HUES64 (cell line): Measurements from ENCODE around the gene GFER. TPM values are rescaled to one million over a fixed set of nuclear protein-coding genes. Genes with fewer than 3 reads are reported as not detected.
"Not testable (repeated sequence)": the region's sequence is repeated elsewhere in the genome, so short reads cannot be mapped to it uniquely, and the experiment has no call there.

Source experiments
- H3K27ac ChIP-seq: 2 replicates; pipeline ENCODE4 v1.7.0; 2013; ENCODE audit warnings: low read depth, low read length, inconsistent platforms
- H3K27me3 ChIP-seq: 2 replicates; pipeline ENCODE4 v1.6.1; 2013; ENCODE audit warnings: mild to moderate bottlenecking, low read length; ENCODE audit not compliant: insufficient read depth
- H3K36me3 ChIP-seq: 2 replicates; pipeline ENCODE4 v1.6.1; 2013; ENCODE audit warnings: mild to moderate bottlenecking, low read length; ENCODE audit not compliant: insufficient read depth
- H3K4me1 ChIP-seq: 2 replicates; pipeline ENCODE4 v1.6.1; 2013; ENCODE audit warnings: mild to moderate bottlenecking, low read length, moderate library complexity; ENCODE audit not compliant: insufficient read depth
- H3K4me3 ChIP-seq: 2 replicates; pipeline ENCODE4 v1.5.1; 2013; ENCODE audit warnings: mild to moderate bottlenecking, low read length, moderate library complexity
- H3K9ac ChIP-seq: 2 replicates; pipeline ENCODE4 v1.6.1; 2013; ENCODE audit warnings: mild to moderate bottlenecking, low read depth, low read length
- H3K9me3 ChIP-seq: 2 replicates; pipeline ENCODE4 v1.6.1; 2013; ENCODE audit warnings: low read depth, low read length; ENCODE audit not compliant: insufficient read depth
- WGBS: fragments of 150-250, 120-280 bp; methylation state at CpG from one replicate; pipeline ENCODE4 v1.1.7; 2013; ENCODE audit warnings: missing lambda C conversion rate; 5-methylcytosine and 5-hydroxymethylcytosine counted together
- polyA plus RNA-seq, 2 experiments: library from polyadenylated mRNA; stranded (reverse); fragments of 50-300 nt; gene quantifications; one replicate each; pipeline ENCODE4 v1.2.3, GENCODE V29; 2013

Gene GFER
- 28.7 TPM for polyA plus RNA-seq (2013, experiment 1 of 2)
- polyA plus RNA-seq (2013, experiment 2 of 2): 23.8 TPM

- Histone ChIP-seq H3K27ac (peak within 1 kb of the TSS; percentile 81), H3K27me3 (peaks cover 53% of the 10 kb centered on the region), H3K36me3 (peaks cover 13% of the 10 kb centered on the region), H3K4me1 (peaks cover 5% of the 10 kb centered on the region), H3K4me3 (peak within 1 kb of the TSS; percentile 74), H3K9me3 (no peaks in the 10 kb centered on the region), H3K9ac (peak within 1 kb of the TSS; percentile 92)
- under 1% methylated on average over 109 of the region's 109 CpGs for WGBS
Measured at GRCh38 chr16:1983544-1984346, at the start of gene GFER. GFER (plus strand) TSS chr16:1984193; CDS start chr16:1984219, 26 bp downstream.

DNA sequence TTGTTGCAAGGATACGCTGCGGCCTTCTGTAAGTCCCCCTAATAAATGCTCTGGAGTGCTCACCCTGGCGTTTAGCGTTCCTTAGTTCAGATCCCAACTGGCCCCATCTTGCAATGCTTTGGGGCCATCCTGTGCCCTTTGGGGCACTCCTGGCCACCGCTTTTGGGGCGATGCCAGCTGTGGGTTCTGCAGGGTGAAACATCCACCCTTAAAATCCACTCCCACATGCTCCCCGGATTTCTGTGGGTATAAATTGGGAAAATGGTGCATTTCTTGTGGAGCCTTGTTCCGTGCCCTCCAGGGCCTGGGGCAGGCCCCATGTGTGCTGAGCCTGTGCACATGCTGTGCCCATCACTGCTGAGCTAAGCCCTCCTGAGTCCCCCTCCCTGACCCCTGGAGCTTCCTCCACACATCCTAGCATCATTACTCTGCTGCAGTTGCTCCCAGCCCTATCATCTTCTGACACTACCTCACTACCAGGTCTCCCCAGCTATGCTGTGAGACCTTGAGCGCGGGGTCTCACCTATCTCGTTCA lies 47.0 kb upstream of the GFER start:
- Histone ChIP-seq H3K27me3 (no peaks in the 10 kb centered on the region), H3K9me3 (no peaks in the 10 kb centered on the region), H3K9ac (no peak overlapping the region), H3K4me3 (no peak overlapping the region), H3K27ac (no peak overlapping the region), H3K36me3 (peaks cover 21% of the 10 kb centered on the region), H3K4me1 (0 out of 2 replicates have a peak, but pooled peaks cover 2% of the 10 kb centered on the region)
- 93% methylated on average over 10 of the region's 11 CpGs for WGBS

DNA sequence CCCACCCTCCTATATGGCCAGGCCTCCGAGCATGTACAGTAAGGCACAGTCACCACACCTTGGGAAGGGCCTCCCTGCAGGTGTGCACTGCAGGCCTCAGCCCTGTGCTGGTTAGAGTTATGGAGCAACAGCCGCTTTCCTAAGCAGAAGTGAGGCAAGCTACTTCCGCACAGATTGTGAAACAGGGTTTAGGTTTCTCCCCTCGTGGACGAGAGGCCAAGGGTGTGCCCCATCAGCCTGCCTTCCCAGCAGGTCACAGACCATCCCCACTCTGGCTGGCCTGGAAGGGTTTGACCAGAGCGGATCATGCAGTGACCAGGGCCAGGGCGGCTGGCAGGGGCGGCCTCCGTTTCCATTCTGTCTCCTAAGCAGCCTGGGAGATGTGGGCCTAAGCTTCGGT lies 45.7 kb upstream of the GFER start:
- peaks cover 5% of the 10 kb centered on the region; the same call in 1 of the 2 replicates for H3K27me3 ChIP-seq
- WGBS: 96% methylated on average over 10 of the region's 10 CpGs
- no peak overlapping the region for H3K27ac ChIP-seq
- no peak overlapping the region for H3K9ac ChIP-seq
- H3K36me3 ChIP-seq: peaks cover 21% of the 10 kb centered on the region
- no peaks in the 10 kb centered on the region for H3K9me3 ChIP-seq
- 0 out of 2 replicates have a peak, but pooled peaks cover 5% of the 10 kb centered on the region for H3K4me1 ChIP-seq
- no peak overlapping the region for H3K4me3 ChIP-seq

DNA sequence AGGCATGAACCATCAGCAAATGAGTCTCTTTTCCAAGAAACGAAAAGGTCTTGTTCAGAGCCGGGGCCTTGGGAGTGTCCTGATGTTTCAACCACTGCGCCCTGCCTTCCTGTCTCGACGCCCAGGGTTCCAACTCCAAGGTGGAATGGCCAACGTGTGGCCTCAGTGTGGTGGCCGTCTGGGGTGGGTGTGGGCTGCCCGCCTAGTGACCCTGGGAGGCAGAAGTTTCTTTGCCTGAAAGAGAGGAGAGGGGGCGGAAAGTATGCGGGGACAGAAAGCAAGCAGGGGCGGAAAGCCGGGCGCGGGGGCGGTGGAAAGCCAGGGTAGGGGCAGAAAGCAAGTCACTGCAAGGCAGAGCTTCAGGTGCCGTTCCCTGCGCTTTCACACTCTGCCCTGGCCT lies 45.1 kb upstream of the GFER start:
- H3K27ac ChIP-seq: no peak overlapping the region
- H3K4me3 ChIP-seq: no peak overlapping the region
- H3K9me3 ChIP-seq: no peaks in the 10 kb centered on the region
- H3K9ac ChIP-seq: no peak overlapping the region
- peaks cover 5% of the 10 kb centered on the region; the same call in 1 of the 2 replicates for H3K27me3 ChIP-seq
- H3K36me3 ChIP-seq: peaks cover 21% of the 10 kb centered on the region
- WGBS: 95% methylated on average over 17 of the region's 17 CpGs
- 0 out of 2 replicates have a peak, but pooled peaks cover 5% of the 10 kb centered on the region for H3K4me1 ChIP-seq

DNA sequence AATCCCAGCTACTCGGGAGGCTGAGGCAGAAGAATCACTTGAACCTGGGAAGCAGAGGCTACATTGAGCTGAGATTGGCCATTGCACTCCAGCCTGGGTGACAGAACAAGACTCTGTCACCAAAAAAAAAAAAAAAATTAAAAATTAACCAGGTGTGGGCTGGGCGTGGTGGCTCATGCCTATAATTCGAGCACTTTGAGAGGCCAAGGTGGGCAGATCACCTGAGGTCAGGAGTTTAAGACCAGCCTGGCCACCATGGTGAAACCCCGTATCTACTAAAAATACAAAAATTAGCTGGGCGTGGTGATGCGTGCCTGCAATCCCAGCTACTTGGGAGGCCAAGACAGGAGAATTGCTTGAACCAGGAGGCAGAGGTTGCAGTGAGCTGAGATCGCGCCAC lies 44.2 kb upstream of the GFER start:
- H3K9ac ChIP-seq, H3K4me3 ChIP-seq, H3K4me1 ChIP-seq, H3K27ac ChIP-seq, H3K9me3 ChIP-seq, H3K27me3 ChIP-seq: not testable (repeated sequence)
- WGBS: 95% methylated on average over 8 of the region's 8 CpGs
- H3K36me3 ChIP-seq: peaks cover 21% of the 10 kb centered on the region

DNA sequence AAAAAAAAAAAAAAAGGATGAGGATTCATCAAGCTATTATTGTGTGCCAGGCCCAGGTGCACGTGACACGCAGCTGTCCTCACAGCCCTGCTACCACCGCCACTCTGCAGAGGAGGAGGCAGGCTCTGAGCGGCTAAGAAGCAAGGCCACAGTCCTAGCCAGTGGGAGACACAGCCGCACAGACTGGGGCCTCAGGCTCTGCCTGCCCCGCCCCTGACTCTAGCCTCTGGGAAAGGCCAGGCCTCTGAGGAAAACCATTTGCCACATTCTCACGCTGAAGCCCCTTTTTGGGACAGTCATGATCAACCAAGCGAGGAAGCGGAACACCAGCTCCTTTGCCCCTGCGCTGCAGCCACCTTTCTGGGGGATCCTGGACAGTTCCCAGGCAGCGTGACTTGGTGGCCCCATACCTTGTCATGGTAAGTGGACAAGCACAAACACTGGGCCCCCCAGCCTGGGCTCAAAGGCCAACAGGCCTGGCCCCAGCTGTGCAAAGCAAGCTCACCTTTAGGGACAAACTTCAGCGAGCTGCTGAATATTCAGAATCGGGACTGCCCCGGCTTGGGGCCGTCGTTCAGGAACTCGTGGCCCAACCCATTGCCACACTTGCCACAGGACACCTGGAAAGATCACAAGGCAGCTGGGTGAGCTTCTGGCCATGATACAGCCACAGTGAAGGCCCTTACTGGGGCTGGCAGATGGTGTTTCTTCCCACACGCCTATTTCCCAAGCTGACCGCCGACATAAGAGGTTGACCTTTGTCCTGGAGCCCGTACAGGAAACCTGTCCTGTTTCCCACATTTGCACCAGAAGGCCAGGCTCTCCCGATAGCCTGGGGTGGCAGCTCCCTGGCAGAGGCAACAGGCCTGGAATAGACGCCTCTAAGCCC lies 43.5 kb upstream of the GFER start:
- H3K9ac ChIP-seq: no peak overlapping the region
- H3K9me3 ChIP-seq: no peaks in the 10 kb centered on the region
- H3K4me3 ChIP-seq: no peak overlapping the region
- H3K4me1 ChIP-seq: 0 out of 2 replicates have a peak, but pooled peaks cover 5% of the 10 kb centered on the region
- 96% methylated on average over 23 of the region's 23 CpGs for WGBS
- H3K27ac ChIP-seq: no peak overlapping the region
- peaks cover 5% of the 10 kb centered on the region; the same call in 1 of the 2 replicates for H3K27me3 ChIP-seq
- H3K36me3 ChIP-seq: peaks cover 21% of the 10 kb centered on the region

DNA sequence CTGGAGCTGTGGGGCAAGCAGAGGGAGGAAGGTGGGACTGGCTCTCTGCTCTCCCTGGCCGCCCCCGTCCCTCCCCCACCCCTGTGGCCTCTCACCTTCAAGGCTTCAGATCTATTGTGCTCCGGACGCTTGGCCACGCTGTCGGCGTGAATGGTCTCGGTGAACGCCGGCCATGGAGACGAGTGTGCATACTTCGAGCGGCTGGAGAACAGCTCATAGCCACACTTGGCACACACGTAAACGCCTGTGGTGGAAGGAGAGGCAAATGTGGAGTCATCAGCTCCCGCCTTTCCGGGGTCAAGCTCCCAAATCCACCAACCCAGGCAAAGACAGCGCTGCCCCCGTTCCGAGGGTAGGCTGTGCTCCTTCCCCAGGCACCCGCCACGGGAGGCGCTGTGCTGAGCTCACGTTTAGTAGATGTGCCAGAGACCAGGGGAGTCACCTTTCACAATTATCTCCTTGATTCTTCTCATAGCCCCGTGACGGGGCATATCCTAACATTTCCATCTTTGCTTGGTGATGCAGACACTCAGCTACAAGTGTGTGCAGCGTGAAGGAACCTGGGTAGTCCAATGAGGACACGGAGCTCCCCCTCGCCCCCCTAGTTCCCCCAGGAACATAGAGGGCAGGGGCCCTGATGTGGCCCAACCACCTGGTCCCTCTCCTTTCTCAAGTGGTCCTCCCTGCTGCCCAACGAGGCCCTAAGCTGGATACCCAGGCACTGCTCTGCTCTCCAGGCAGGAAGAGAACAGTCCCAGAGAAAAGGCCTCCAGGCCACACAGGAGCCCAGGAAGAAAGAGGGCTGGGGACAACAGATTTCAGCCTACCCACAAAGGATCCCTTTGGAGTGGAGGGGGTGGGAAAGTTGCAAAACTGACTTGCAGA lies 42.6 kb upstream of the GFER start:
- 84% methylated on average over 30 of the region's 30 CpGs for WGBS
- no peak overlapping the region for H3K27ac ChIP-seq
- H3K9ac ChIP-seq: no peak overlapping the region
- H3K9me3 ChIP-seq: no peaks in the 10 kb centered on the region
- H3K36me3 ChIP-seq: peaks cover 21% of the 10 kb centered on the region
- H3K4me1 ChIP-seq: 0 out of 2 replicates have a peak, but pooled peaks cover 5% of the 10 kb centered on the region
- peaks cover 5% of the 10 kb centered on the region; the same call in 1 of the 2 replicates for H3K27me3 ChIP-seq
- H3K4me3 ChIP-seq: peak overlapping the region; percentile 71; the same call in 1 of the 2 replicates

- peaks cover 21% of the 10 kb centered on the region for H3K36me3 ChIP-seq
- no peak overlapping the region for H3K27ac ChIP-seq
- no peaks in the 10 kb centered on the region for H3K9me3 ChIP-seq
- peaks cover 5% of the 10 kb centered on the region; the same call in 1 of the 2 replicates for H3K27me3 ChIP-seq
- 34% methylated on average over 14 of the region's 17 CpGs for WGBS
- peak overlapping the region; percentile 37 for H3K9ac ChIP-seq
- H3K4me1 ChIP-seq: 0 out of 2 replicates have a peak, but pooled peaks cover 5% of the 10 kb centered on the region
- peak overlapping the region; percentile 71 for H3K4me3 ChIP-seq
Measured at GRCh38 chr16:1942047-1942809, 41.8 kb upstream of the GFER start.

DNA sequence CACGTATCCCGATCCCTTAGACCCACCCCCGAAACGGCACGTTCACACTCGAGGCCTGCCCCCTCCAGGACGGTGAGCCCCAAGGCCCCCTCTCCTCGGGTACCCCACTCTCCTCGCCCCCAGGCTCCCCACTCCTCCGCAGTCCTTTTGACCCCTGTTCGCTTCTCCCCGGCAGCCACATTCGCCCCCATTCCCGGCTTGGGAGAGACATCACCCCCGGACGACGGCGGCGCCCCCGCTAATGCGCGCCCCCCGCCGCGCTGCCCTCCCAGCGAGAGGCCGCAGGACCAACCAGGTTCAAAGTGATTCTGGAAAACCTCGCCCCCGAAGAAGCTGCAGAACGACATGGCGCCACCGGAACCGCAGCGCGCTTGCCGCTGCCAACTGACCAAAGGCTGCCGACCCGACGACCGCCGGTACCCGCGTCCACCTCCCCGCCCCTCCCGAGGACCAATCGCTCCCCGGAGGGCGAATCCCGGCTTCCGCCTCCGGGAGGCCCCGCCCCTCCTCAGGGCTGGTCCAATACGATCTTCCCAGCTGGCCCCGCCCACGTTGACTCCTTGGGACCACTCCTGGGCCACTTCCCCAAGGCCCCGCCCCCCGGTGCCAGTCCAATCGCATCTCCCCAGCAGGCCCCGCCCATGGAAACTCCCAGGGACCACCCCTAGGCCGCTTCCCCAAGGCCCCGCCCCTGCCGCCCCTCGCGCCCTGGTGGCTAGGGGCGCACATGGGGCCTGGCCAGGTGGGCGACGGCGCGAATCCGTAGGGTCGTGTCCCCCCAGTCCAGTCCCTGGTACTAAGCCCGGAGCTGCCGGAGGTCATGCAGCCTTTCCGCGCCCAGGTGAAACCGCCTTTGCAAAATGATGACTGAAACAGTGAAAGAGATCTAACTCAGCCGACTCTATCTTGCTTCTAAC lies 40.9 kb upstream of the GFER start, which contains the start of gene MSRB1:
TSS of gene MSRB1 (minus strand) at position 390 of the 917 bp plus-strand sequence. CDS start at position 347, 43 bp downstream.
- peaks cover 5% of the 10 kb centered on the region; the same call in 1 of the 2 replicates for H3K27me3 ChIP-seq
- peaks cover 20% of the 10 kb centered on the region for H3K36me3 ChIP-seq
- 0 out of 2 replicates have a peak, but pooled peaks cover 5% of the 10 kb centered on the region for H3K4me1 ChIP-seq
- WGBS: 5% methylated on average over 77 of the region's 77 CpGs
- peak within 1 kb of the TSS; percentile 71 for H3K4me3 ChIP-seq
- H3K27ac ChIP-seq: no peak within 1 kb of the TSS
- H3K9ac ChIP-seq: peak within 1 kb of the TSS; percentile 37
- H3K9me3 ChIP-seq: no peaks in the 10 kb centered on the region
